C4-2B (cell line): ENCODE results near the gene SYCN.

Experiments
- ZFX ChIP-seq: fragments of 450-650 bp; IDR thresholded peaks from 2 replicates; pipeline ENCODE4 v1.6.1; 2017
- TF ChIP-seq, protein P1 (sequence below): fragments of 450-650 bp; conservative IDR thresholded peaks from 2 replicates; pipeline ENCODE4 v1.5.1; 2017; ENCODE audit warnings: mild to moderate bottlenecking

DNA sequence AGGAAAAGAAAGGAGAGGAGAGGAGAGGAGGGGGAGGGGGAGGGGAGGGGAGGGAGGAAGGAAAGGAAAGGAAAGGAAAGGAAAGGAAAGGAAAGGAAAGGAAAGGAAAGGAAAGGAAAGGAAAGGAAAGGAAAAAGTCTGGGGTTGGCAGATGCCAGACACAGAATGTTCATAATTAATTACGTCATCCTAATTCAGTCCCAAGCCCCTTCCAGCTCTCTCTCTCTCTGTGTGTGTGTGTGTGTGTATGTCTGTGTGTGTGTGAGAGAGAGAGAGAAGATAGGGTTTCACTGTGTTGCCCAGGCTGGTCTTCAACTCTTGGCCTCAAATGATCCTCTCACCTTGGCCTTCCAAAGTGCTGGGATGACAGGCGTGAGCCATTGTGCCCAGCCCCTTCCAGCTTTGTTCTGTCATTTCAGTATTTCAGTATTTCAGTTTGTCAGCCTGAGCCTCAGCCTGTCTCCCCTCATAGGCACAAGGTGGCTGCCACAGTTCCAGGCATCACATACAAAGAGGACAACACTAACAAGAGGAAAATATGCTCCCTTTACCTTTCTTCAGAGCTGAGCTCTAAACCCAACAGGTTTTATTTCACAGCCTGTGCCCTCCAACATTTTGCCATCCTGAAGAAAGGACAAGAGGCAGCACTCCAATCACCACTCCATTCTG is 26.2 kb upstream of the SYCN start:
- TF ChIP-seq, protein P1, sequence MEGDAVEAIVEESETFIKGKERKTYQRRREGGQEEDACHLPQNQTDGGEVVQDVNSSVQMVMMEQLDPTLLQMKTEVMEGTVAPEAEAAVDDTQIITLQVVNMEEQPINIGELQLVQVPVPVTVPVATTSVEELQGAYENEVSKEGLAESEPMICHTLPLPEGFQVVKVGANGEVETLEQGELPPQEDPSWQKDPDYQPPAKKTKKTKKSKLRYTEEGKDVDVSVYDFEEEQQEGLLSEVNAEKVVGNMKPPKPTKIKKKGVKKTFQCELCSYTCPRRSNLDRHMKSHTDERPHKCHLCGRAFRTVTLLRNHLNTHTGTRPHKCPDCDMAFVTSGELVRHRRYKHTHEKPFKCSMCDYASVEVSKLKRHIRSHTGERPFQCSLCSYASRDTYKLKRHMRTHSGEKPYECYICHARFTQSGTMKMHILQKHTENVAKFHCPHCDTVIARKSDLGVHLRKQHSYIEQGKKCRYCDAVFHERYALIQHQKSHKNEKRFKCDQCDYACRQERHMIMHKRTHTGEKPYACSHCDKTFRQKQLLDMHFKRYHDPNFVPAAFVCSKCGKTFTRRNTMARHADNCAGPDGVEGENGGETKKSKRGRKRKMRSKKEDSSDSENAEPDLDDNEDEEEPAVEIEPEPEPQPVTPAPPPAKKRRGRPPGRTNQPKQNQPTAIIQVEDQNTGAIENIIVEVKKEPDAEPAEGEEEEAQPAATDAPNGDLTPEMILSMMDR = no peak
- no peak for TF ChIP-seq ZFX
